ENCODE results near the gene ADAMTSL1.

Gene ADAMTSL1

DNA sequence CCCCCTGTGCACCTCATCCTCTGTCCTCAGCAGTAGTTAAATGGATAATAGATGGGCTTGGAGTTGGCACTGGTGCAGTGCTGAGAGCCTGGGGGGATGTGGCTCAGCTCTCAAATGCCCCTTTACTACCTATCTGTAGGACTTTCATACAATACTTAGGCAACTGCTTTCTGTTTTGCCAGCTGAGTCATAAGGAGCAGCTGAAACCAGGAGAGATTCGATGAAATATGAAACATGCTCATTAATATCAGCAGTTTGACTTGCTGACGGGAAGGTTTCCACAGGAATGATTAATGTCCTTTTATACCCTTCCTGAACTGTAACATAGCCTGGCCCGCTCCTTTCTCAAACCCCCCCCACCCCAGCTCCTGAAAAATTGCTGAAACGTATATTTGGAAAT lies 416.4 kb downstream of the ADAMTSL1 start:
- no peaks in the 10 kb centered on the region for H3K36me3 Mint-ChIP-seq (ENCODE audit: insufficient read depth)
- H3K9me3 Mint-ChIP-seq = peaks cover 10% of the 10 kb centered on the region
- DNase-seq (ENCODE audit: low spot score in 2 of 2) = no peak
- no peaks in the 10 kb centered on the region for H3K4me1 Mint-ChIP-seq
- H3K4me3 Mint-ChIP-seq = no peak overlapping the region
- H3K27me3 Mint-ChIP-seq = peaks cover 26% of the 10 kb centered on the region
- no peak overlapping the region for H3K27ac Mint-ChIP-seq (ENCODE audit: low read depth)
- no peak for ATAC-seq (replicated peaks; ENCODE audit: extremely low read depth, poor library complexity, severe bottlenecking)

DNA sequence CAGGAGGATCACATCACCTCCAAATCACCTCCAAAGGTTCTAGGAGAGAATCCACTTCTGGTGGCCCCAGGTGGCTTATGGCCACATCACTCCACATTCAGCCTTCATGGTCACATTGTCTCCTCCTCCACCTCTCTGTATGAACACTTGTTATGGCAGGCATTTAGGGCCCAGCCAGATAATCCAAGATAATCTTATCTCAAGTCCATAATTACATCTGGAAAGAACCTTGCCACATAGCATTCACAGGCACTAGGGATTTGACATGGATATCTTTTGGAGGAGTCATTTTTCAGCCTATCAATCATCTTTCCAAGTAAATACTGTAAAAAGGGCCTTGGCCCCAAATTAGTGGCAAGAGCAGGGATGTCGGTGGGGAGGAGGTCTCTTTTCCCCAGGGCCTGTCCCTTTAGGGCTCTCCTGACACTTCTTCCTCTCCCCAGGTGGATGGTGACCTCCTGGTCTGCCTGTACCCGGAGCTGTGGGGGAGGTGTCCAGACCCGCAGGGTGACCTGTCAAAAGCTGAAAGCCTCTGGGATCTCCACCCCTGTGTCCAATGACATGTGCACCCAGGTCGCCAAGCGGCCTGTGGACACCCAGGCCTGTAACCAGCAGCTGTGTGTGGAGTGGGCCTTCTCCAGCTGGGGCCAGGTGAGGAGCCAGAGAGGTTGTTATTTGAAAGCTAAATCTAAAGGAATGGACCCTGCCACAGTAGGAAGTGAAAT lies 418.2 kb downstream of the ADAMTSL1 start:
- ATAC-seq (replicated peaks; ENCODE audit: extremely low read depth, poor library complexity, severe bottlenecking) = no peak
- Mint-ChIP-seq H3K27ac (ENCODE audit: low read depth) (no peak overlapping the region), H3K4me1 (peaks cover 5% of the 10 kb centered on the region), H3K27me3 (peaks cover 21% of the 10 kb centered on the region), H3K36me3 (ENCODE audit: insufficient read depth) (no peaks in the 10 kb centered on the region), H3K4me3 (no peak overlapping the region), H3K9me3 (peaks cover 18% of the 10 kb centered on the region)
- DNase-seq (ENCODE audit: low spot score in 2 of 2) = no peak

DNA sequence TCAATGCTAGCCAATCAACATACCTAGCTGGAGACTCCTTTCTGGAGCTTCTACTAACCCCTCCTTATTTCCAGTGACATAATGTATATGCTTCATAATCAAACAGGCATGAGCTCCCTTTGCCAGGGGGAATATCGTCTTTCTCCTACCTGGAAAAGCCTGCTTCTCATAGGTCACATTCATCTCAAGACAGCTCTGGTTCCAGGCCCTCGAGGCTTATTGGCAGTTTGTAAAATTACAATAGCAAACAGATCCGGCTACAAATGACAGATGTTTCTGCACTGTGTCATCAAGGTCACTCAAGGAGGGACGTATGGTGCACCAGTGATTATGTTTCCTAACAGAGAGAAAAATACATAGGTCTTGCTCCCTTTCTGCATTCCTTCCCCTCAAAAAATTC lies 419.1 kb downstream of the ADAMTSL1 start:
- peaks cover 19% of the 10 kb centered on the region for H3K9me3 Mint-ChIP-seq
- H3K36me3 Mint-ChIP-seq (ENCODE audit: insufficient read depth) = no peaks in the 10 kb centered on the region
- peaks cover 5% of the 10 kb centered on the region for H3K4me1 Mint-ChIP-seq
- peaks cover 24% of the 10 kb centered on the region for H3K27me3 Mint-ChIP-seq
- H3K4me3 Mint-ChIP-seq = no peak overlapping the region
- no peak overlapping the region for H3K27ac Mint-ChIP-seq (ENCODE audit: low read depth)
- DNase-seq (ENCODE audit: low spot score in 2 of 2) (no peak), ATAC-seq (replicated peaks; ENCODE audit: extremely low read depth, poor library complexity, severe bottlenecking) (no peak)

DNA sequence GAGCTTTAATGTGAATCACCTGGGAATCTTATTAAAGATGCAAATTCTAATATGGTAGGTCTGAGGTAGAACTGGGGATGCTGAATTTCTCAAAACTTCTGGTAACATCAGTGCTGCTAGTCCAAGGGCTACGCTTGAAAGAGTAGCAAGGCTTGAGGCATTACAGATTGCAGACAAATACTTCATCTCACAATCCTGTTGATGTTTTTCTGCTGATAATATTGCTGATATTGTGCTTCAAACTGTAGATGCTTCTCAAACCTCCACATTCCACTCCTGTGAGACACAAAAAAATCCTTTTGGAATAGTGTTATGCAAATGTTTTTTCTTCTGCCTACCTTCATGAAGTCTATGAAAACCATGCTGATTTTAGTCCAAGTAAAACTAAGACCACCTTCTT lies 419.5 kb downstream of the ADAMTSL1 start:
- no peak overlapping the region for H3K4me3 Mint-ChIP-seq
- ATAC-seq (replicated peaks; ENCODE audit: extremely low read depth, poor library complexity, severe bottlenecking) = no peak
- H3K4me1 Mint-ChIP-seq = peaks cover 5% of the 10 kb centered on the region
- no peak for DNase-seq (ENCODE audit: low spot score in 2 of 2)
- H3K9me3 Mint-ChIP-seq = peaks cover 23% of the 10 kb centered on the region
- H3K27me3 Mint-ChIP-seq = peaks cover 28% of the 10 kb centered on the region
- no peak overlapping the region for H3K27ac Mint-ChIP-seq (ENCODE audit: low read depth)
- H3K36me3 Mint-ChIP-seq (ENCODE audit: insufficient read depth) = no peaks in the 10 kb centered on the region

DNA sequence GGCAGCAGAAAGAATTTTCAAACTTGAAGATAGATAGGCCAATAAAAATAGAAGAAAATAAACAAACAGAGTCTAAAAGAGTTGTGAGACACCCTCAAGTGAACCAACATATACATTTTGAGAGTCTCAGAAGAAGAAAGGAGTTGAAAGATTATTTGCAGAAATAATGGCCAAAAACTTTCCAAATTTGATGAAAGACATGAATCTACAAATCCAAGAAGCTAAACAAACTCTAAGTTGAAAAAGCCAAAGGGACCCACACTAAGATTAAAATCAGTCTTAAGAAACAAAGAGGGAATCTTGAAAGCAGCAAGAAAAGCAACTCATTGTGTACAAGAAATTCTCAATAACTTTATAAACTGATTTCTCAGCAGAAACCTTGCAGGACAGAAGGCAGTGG lies 422.1 kb downstream of the ADAMTSL1 start:
- H3K36me3 Mint-ChIP-seq (ENCODE audit: insufficient read depth) = no peaks in the 10 kb centered on the region
- H3K27me3 Mint-ChIP-seq = peaks cover 20% of the 10 kb centered on the region
- H3K4me3 Mint-ChIP-seq = no peak overlapping the region
- no peak overlapping the region for H3K27ac Mint-ChIP-seq (ENCODE audit: low read depth)
- ATAC-seq (replicated peaks; ENCODE audit: extremely low read depth, poor library complexity, severe bottlenecking) = no peak
- H3K4me1 Mint-ChIP-seq = peaks cover 5% of the 10 kb centered on the region
- H3K9me3 Mint-ChIP-seq = peaks cover 29% of the 10 kb centered on the region
- no peak for DNase-seq (ENCODE audit: low spot score in 2 of 2)

DNA sequence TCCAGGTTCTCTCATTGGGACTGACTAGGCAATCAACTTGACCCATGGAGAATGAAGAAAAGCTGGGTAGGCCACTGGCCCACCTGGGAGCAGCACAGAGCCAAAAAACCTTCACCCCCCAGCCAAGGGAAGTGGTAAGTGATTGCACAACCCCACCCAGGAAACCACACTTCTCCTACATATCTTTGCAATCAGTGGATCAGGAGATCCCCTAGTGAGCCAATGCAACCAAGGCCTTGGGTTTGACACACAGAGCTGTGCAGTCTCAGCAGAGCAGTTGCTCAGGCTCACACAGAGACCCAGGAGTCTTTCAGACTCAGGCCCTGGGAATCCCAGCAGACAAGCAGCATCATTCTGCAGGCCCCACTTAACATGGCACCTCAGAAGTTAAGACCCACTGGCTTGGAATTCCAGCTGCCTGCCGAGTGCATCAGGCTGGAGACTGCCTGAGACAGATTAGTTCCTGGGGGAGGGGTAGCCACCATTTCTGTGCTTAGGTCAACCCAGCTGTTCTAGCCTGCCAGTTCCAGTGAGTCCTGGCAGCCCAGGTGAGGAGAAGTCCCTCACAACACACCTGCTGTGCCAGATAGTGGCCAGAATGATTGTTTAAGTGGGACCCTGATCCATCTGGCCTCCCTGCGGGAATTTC lies 422.7 kb downstream of the ADAMTSL1 start:
- DNase-seq (ENCODE audit: low spot score in 2 of 2) (no peak), ATAC-seq (replicated peaks; ENCODE audit: extremely low read depth, poor library complexity, severe bottlenecking) (no peak)
- Mint-ChIP-seq H3K27ac (ENCODE audit: low read depth) (no peak overlapping the region), H3K4me1 (peaks cover 5% of the 10 kb centered on the region), H3K4me3 (no peak overlapping the region), H3K27me3 (peaks cover 13% of the 10 kb centered on the region), H3K36me3 (ENCODE audit: insufficient read depth) (no peaks in the 10 kb centered on the region), H3K9me3 (peaks cover 34% of the 10 kb centered on the region)

DNA sequence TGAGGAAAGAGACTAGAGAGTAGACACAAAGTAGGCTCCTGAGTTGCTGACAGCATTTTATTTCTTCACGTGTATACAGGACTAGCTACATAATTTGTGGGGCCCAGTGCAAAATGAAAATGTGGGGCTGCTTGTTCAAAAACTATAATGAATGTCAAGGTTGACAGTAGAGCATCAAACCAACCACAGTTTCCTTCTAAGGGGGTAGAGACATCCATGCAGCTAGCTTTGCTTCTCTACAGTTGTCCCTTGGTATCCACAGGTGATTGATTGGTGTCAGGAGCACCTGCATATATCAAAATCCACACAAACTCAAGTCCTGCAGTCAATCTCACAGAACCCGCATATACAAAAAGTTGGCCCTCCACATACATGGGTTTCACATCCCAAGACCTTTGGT lies 429.5 kb downstream of the ADAMTSL1 start:
- Mint-ChIP-seq H3K9me3 (peaks cover 12% of the 10 kb centered on the region), H3K27ac (ENCODE audit: low read depth) (no peak overlapping the region), H3K36me3 (ENCODE audit: insufficient read depth) (peaks cover 2% of the 10 kb centered on the region), H3K27me3 (peaks cover 34% of the 10 kb centered on the region), H3K4me1 (no peaks in the 10 kb centered on the region), H3K4me3 (no peak overlapping the region)
- ATAC-seq (replicated peaks; ENCODE audit: extremely low read depth, poor library complexity, severe bottlenecking) = no peak
- DNase-seq (ENCODE audit: low spot score in 2 of 2) = no peak

DNA sequence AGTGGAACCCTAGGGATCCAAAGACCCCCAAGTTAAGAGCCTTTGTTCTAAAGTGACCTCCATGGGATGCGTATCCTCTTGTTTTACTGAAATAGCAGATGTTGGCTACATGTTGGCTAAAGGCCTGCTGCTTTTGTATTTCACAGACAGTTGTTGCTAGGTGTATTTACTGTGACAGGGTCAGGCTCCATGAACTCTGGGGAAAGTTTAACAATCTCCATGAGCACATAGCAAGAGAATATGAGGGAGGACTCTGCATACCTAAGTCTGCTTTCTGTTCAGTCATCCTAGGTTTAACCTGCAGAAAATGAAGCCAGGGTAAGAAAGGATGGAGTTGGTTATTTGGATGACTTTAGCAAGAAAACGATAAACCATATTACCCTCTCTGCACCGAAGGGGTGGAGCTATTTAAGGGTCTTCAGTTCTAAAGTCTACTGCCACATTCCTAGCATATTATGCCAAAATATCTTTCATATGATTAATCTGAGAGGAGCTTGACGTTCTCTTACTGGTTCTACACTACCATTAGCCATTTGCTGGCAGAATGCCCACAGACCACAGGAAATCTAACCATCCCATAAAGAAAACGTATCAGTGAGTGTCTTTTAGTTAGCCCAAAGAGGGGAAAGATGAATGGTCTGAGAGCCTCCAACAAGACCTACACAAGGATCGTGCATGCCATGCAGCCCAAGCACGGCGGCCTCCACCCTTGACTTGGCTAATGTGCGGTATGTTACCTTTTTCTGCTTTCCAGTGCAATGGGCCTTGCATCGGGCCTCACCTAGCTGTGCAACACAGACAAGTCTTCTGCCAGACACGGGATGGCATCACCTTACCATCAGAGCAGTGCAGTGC lies 431.3 kb downstream of the ADAMTSL1 start:
- no peak for ATAC-seq (replicated peaks; ENCODE audit: extremely low read depth, poor library complexity, severe bottlenecking)
- peaks cover 2% of the 10 kb centered on the region for H3K36me3 Mint-ChIP-seq (ENCODE audit: insufficient read depth)
- peaks cover 42% of the 10 kb centered on the region for H3K27me3 Mint-ChIP-seq
- H3K4me1 Mint-ChIP-seq = no peaks in the 10 kb centered on the region
- H3K27ac Mint-ChIP-seq (ENCODE audit: low read depth) = no peak overlapping the region
- no peak overlapping the region for H3K4me3 Mint-ChIP-seq
- H3K9me3 Mint-ChIP-seq = peaks cover 10% of the 10 kb centered on the region
- no peak for DNase-seq (ENCODE audit: low spot score in 2 of 2)

DNA sequence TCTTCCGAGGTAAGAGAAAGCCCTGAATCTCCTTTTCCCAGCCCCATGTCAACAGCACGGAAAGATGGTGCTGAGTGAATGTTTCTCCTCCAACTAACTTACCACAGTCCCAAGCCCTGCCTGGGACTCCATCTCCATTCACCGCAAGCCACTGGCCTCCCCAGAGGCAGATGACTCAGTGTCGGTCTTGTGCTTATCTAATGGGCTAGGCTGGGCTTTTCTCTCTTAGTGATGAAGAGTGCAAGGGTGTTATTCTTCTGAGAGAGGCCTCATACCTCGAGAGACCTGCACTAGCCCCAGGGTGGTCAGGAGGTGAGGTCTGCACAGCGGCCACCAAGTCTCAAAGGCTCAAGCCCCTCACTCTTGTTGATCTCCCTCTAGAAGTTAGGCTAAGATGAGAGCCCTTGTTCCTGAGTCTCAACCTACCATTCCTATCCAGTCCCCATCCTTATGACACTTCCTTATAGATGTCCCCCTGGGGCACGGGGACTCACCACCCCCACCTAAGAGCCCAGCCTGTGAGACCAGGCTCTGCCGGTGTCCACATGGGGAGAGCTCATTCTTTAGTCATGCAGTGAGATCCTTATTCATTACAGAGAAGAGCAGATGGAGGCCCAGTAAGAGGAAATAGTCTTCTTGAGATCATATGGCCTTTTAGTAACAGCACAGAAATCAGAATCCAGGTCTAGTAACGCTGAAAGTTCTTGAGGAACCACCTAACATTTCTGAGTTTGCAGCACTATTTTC lies 432.1 kb downstream of the ADAMTSL1 start:
- Mint-ChIP-seq H3K4me3 (no peak overlapping the region), H3K27ac (ENCODE audit: low read depth) (no peak overlapping the region), H3K27me3 (peaks cover 47% of the 10 kb centered on the region), H3K4me1 (no peaks in the 10 kb centered on the region), H3K9me3 (peaks cover 6% of the 10 kb centered on the region), H3K36me3 (ENCODE audit: insufficient read depth) (peaks cover 2% of the 10 kb centered on the region)
- DNase-seq (ENCODE audit: low spot score in 2 of 2) (no peak), ATAC-seq (replicated peaks; ENCODE audit: extremely low read depth, poor library complexity, severe bottlenecking) (no peak)

DNA sequence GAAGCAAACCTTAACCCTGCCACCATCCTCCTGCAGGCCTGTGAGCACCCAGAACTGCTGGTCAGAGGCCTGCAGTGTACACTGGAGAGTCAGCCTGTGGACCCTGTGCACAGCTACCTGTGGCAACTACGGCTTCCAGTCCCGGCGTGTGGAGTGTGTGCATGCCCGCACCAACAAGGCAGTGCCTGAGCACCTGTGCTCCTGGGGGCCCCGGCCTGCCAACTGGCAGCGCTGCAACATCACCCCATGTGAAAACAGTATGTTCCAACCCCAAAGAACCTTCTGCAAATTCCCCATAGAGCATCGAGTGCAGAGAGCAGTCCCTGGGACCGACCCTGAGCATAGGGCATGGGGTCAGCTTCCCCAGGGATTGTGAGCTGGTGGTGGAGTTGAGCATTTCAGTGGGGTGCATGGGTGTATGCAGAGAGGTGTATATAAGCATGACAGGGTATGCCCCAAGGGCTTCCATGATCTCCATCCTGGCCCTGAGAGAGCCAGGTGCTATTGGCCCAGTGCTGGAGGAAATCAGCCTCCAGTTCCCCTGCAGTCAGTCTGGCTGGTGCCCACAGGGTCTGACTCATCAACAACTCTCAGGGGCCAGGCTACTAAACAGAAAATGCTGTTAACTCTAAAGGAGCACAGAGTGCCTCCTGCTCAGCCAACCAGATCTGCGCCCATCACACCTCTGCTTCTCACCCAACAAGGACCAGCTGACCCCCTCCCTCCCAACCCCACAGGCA lies 432.9 kb downstream of the ADAMTSL1 start:
- Mint-ChIP-seq H3K9me3 (no peaks in the 10 kb centered on the region), H3K27ac (ENCODE audit: low read depth) (no peak overlapping the region), H3K27me3 (peaks cover 54% of the 10 kb centered on the region), H3K4me3 (no peak overlapping the region), H3K36me3 (ENCODE audit: insufficient read depth) (peaks cover 2% of the 10 kb centered on the region), H3K4me1 (no peaks in the 10 kb centered on the region)
- DNase-seq (ENCODE audit: low spot score in 2 of 2) (no peak), ATAC-seq (replicated peaks; ENCODE audit: extremely low read depth, poor library complexity, severe bottlenecking) (no peak)

DNA sequence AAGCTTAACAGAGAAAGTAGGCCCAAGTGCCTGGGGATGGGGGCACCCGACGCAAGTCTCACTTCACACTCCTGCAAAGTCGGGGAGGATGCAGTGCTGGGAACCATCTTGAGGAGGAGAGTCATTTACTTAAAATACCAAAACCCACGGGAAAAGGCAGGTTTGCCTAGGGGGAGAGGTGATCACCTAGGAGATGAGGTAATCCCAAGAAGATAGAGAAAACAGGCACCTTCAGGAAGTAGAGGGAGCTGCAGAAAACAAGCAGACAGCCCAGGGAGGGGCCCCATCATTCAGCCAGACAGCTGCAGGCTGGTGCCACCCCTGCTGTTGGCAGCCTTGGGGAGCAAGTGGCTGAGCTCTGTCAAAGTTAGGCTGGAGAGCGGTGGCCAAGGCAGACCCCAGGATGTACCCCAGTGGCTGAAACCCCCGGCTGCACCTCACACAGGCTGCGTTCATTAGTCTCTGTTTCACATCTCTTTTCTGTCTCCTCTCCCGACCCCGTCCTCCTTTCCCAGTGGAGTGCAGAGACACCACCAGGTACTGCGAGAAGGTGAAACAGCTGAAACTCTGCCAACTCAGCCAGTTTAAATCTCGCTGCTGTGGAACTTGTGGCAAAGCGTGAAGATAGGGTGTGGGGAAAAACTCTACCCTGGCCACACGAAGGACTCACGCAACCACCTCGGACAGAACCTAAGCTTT lies 434.1 kb downstream of the ADAMTSL1 start:
- H3K9me3 Mint-ChIP-seq = no peaks in the 10 kb centered on the region
- H3K4me1 Mint-ChIP-seq = no peaks in the 10 kb centered on the region
- ATAC-seq (replicated peaks; ENCODE audit: extremely low read depth, poor library complexity, severe bottlenecking) (peak; percentile 9), DNase-seq (ENCODE audit: low spot score in 2 of 2) (no peak)
- H3K36me3 Mint-ChIP-seq (ENCODE audit: insufficient read depth) = peaks cover 2% of the 10 kb centered on the region
- H3K27ac Mint-ChIP-seq (ENCODE audit: low read depth) = no peak overlapping the region
- no peak overlapping the region for H3K4me3 Mint-ChIP-seq
- H3K27me3 Mint-ChIP-seq = peaks cover 60% of the 10 kb centered on the region
